ENCODE measurements around the gene EPB41L3. TPM values are rescaled to one million over a fixed set of nuclear protein-coding genes. Genes with fewer than 3 reads are reported as not detected.

EPB41L3 gene
- total RNA-seq, 2 experiments from 2014 or later: 0.31 TPM; not detected in 1

GRCh38 chr18:5556310-5556974 is 12.6 kb upstream of the EPB41L3 start:
- Mint-ChIP-seq H3K4me1 (ENCODE audit: low read depth) (no peaks in the 10 kb centered on the region), H3K4me3 (no peak overlapping the region), H3K36me3 (ENCODE audit: low read depth) (no peaks in the 10 kb centered on the region), H3K9me3 (no peaks in the 10 kb centered on the region), H3K27ac (no peak overlapping the region), H3K27me3 (peaks cover 7% of the 10 kb centered on the region)
- intact Hi-C loops (cut with micrococcal nuclease): no loop called here
- ChIA-PET CTCF (no interaction called here), POLR2A (no interaction called here)
- DNase-seq (no peak), ATAC-seq (no peak)
- no peak for TF ChIP-seq CTCF (IDR thresholded peaks at IDR 0.05)

- Mint-ChIP-seq H3K36me3 (ENCODE audit: low read depth) (no peaks in the 10 kb centered on the region), H3K27me3 (peaks cover 7% of the 10 kb centered on the region), H3K9me3 (no peaks in the 10 kb centered on the region), H3K4me1 (ENCODE audit: low read depth) (no peaks in the 10 kb centered on the region), H3K27ac (no peak overlapping the region), H3K4me3 (no peak overlapping the region)
- ChIA-PET CTCF (no interaction called here), POLR2A (no interaction called here)
- DNase-seq (no peak), ATAC-seq (no peak)
- intact Hi-C loops (cut with micrococcal nuclease): no loop called here
- no peak for TF ChIP-seq CTCF (IDR thresholded peaks at IDR 0.05)
These were observed 10.8 kb upstream of the EPB41L3 start for GRCh38 chr18:5554629-5555028.

GRCh38 chr18:5546660-5547059 is 2.9 kb upstream of the EPB41L3 start:
- intact Hi-C loops (cut with micrococcal nuclease): no loop called here
- ATAC-seq (no peak), DNase-seq (no peak)
- Mint-ChIP-seq H3K27me3 (peaks cover 32% of the 10 kb centered on the region), H3K9me3 (no peaks in the 10 kb centered on the region), H3K4me1 (ENCODE audit: low read depth) (no peaks in the 10 kb centered on the region), H3K4me3 (no peak overlapping the region), H3K27ac (no peak overlapping the region), H3K36me3 (ENCODE audit: low read depth) (no peaks in the 10 kb centered on the region)
- no peak for TF ChIP-seq CTCF (IDR thresholded peaks at IDR 0.05)
- ChIA-PET POLR2A (no interaction called here), CTCF (interaction anchor here (0.6 kb wide), 1 partner anchor 11 kb away, joined by 3 read pairs; no protein-coding TSS in a partner anchor)

- Mint-ChIP-seq H3K9me3 (no peaks in the 10 kb centered on the region), H3K4me1 (ENCODE audit: low read depth) (no peaks in the 10 kb centered on the region), H3K27ac (no peak overlapping the region), H3K27me3 (peaks cover 41% of the 10 kb centered on the region), H3K4me3 (no peak overlapping the region), H3K36me3 (ENCODE audit: low read depth) (no peaks in the 10 kb centered on the region)
- POLR2A ChIA-PET: no interaction called here
- CTCF ChIA-PET: no interaction called here
- intact Hi-C loops (cut with micrococcal nuclease): no loop called here
- DNase-seq (no peak), ATAC-seq (no peak)
- no peak for TF ChIP-seq CTCF (IDR thresholded peaks at IDR 0.05)
These were observed 639 bp downstream of the EPB41L3 start for GRCh38 chr18:5543036-5543680.

GRCh38 chr18:5542515-5543035 is 1.2 kb downstream of the EPB41L3 start:
- TF ChIP-seq CTCF (IDR thresholded peaks at IDR 0.05): no peak
- intact Hi-C loops (cut with micrococcal nuclease): no loop called here
- H3K9me3 Mint-ChIP-seq: no peaks in the 10 kb centered on the region
- peak overlapping the region; percentile 0 for H3K4me3 Mint-ChIP-seq
- H3K4me1 Mint-ChIP-seq (ENCODE audit: low read depth): no peaks in the 10 kb centered on the region
- POLR2A ChIA-PET: no interaction called here
- no peak overlapping the region for H3K27ac Mint-ChIP-seq
- CTCF ChIA-PET: no interaction called here
- no peak for DNase-seq
- peaks cover 37% of the 10 kb centered on the region for H3K27me3 Mint-ChIP-seq
- H3K36me3 Mint-ChIP-seq (ENCODE audit: low read depth): no peaks in the 10 kb centered on the region
- ATAC-seq: no peak
